HepG2 (cell line): ENCODE data around the gene TGM1. TPM values are rescaled to one million over a fixed set of nuclear protein-coding genes. Genes with fewer than 3 reads are reported as not detected.
A peak's percentile ranks its signal among the peaks of the same experiment; 100 is the strongest.

ENCODE experiments used
- RAD51 ChIP-seq: fragments of 450-650 bp; IDR thresholded peaks from 2 replicates; pipeline ENCODE4 v1.6.1; 2016; ENCODE audit warnings: borderline replicate concordance
- RARG ChIP-seq: sonication (generic); formaldehyde crosslinking; IDR thresholded peaks from 2 replicates; pipeline ENCODE4 v1.4.0; 2020; ENCODE audit warnings: low read depth, mild to moderate bottlenecking, missing genetic modification reagents
- ZBTB43 ChIP-seq: sonication (generic); formaldehyde crosslinking; conservative IDR thresholded peaks from 2 replicates; pipeline ENCODE4 v1.4.0; 2020; ENCODE audit warnings: missing genetic modification reagents
- ZFAT ChIP-seq: sonication (generic); formaldehyde crosslinking; conservative IDR thresholded peaks from 2 replicates; pipeline ENCODE4 v1.8.1; 2023; ENCODE audit warnings: missing genetic modification reagents, inconsistent platforms
- ZNF256 ChIP-seq: sonication (generic); formaldehyde crosslinking; conservative IDR thresholded peaks from 2 replicates; pipeline ENCODE4 v1.4.0; 2020; ENCODE audit warnings: missing genetic modification reagents
- ZNF720 ChIP-seq: sonication (generic); formaldehyde crosslinking; IDR thresholded peaks from 2 replicates; pipeline ENCODE4 v1.4.0; 2020; ENCODE audit warnings: missing genetic modification reagents
- ZNF790 ChIP-seq: sonication (generic); formaldehyde crosslinking; IDR thresholded peaks from 2 replicates; pipeline ENCODE4 v1.8.0; 2022; ENCODE audit warnings: missing genetic modification reagents, mild to moderate bottlenecking, borderline replicate concordance
- polyA plus RNA-seq, 8 experiments: library from polyadenylated mRNA; depleted of rRNA in 3 of 8; stranded (reverse) in 7 of 8; unstranded in 1 of 8; fragments of >200 nt; fragmentation: Illumina TruSeq in 4 of 8; extraction: Trizol in 4 of 8; gene quantifications; 2 replicates each; pipeline versions ENCODE4 v1.2.1 to v1.2.3, GENCODE V29; 2011 to 2016; ENCODE audit warnings: low read depth in 4 of 8, missing spikeins in 1 of 8, mixed read lengths in 1 of 8; ENCODE audit not compliant: insufficient read depth in 1 of 8
- total RNA-seq, 5 experiments: library from RNA; depleted of rRNA; stranded (reverse); fragments of >200 nt; fragmentation: Illumina TruSeq; extraction: Trizol; gene quantifications; 2 replicates each; pipeline ENCODE4 v1.2.3, GENCODE V29; 2016; ENCODE audit warnings: low read depth in 1 of 5
- TF ChIP-seq, protein P1 (sequence below): sonication (generic); formaldehyde crosslinking; IDR thresholded peaks from 2 replicates; pipeline ENCODE4 v1.5.0; 2020; ENCODE audit warnings: missing genetic modification reagents, mild to moderate bottlenecking, borderline replicate concordance
- TF ChIP-seq, protein P2 (sequence below): sonication (generic); formaldehyde crosslinking; IDR thresholded peaks from 2 replicates; pipeline ENCODE4 v1.8.0; 2022; ENCODE audit warnings: mild to moderate bottlenecking, missing genetic modification reagents, moderate library complexity
- TF ChIP-seq, protein P3 (sequence below): sonication (generic); formaldehyde crosslinking; IDR thresholded peaks from 2 replicates; pipeline ENCODE4 v1.4.0; 2020; ENCODE audit warnings: missing genetic modification reagents

TGM1 gene
- total and polyA plus RNA-seq, 2 of the 13 experiments (the other 11 are each of a cell fraction or from before 2014, with no cell fraction given): 3.2 to 10.6 TPM

DNA sequence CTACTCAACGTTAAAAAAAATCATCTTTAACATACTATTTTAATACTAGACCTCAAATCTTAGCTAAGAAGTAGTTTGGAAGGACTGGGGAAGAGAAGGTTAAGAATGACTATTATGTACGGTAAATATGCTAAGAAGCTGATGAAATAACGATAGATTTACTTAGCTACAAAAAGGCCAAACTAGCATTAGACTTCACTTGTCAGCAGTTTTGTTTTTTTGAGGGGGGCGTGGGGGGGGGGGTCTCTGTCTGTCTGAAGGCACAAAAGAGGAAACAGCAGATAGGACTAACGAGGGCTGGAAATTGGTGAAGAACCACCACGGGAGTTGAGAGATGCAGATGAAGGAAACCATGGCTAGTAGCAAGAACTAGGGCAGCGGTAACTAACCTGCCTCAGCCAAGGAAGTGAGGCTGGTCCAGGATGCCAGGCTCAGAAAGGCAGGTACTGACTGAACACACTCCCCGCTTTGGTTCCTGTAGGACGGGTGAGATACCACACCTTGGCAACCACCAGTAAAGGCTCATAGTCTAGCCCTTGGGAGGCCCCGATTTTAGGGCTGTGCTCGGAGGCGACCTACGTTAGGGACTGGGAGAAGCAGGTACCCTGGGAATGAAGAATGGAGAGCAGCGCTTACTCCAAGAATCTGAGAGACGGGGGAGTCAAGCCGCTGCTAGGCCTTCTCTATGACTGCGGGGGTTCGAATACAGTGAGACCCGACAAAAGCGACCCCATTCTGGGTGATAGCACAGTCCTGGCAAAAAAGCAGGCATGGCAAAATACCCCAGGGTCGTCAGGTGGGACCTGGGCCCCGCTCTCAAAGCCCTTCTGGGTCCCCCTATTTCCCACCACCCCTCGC lies 31.5 kb downstream of the TGM1 start (continued):
- TF ChIP-seq, protein P1, sequence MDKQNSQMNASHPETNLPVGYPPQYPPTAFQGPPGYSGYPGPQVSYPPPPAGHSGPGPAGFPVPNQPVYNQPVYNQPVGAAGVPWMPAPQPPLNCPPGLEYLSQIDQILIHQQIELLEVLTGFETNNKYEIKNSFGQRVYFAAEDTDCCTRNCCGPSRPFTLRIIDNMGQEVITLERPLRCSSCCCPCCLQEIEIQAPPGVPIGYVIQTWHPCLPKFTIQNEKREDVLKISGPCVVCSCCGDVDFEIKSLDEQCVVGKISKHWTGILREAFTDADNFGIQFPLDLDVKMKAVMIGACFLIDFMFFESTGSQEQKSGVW (CRISPR knock-in tag): 0 out of 2 replicates have a peak, but pooled peaks have one; percentile 3
- TF ChIP-seq, protein P2, sequence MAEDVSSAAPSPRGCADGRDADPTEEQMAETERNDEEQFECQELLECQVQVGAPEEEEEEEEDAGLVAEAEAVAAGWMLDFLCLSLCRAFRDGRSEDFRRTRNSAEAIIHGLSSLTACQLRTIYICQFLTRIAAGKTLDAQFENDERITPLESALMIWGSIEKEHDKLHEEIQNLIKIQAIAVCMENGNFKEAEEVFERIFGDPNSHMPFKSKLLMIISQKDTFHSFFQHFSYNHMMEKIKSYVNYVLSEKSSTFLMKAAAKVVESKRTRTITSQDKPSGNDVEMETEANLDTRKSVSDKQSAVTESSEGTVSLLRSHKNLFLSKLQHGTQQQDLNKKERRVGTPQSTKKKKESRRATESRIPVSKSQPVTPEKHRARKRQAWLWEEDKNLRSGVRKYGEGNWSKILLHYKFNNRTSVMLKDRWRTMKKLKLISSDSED (CRISPR knock-in tag): no peak
- no peak for TF ChIP-seq RAD51
- peak; percentile 24; the same call in 1 of the 2 replicates for TF ChIP-seq ZNF256 (CRISPR knock-in tag)
- 0 out of 2 replicates have a peak, but pooled peaks have one; percentile 45 for TF ChIP-seq ZNF720
- TF ChIP-seq, protein P3, sequence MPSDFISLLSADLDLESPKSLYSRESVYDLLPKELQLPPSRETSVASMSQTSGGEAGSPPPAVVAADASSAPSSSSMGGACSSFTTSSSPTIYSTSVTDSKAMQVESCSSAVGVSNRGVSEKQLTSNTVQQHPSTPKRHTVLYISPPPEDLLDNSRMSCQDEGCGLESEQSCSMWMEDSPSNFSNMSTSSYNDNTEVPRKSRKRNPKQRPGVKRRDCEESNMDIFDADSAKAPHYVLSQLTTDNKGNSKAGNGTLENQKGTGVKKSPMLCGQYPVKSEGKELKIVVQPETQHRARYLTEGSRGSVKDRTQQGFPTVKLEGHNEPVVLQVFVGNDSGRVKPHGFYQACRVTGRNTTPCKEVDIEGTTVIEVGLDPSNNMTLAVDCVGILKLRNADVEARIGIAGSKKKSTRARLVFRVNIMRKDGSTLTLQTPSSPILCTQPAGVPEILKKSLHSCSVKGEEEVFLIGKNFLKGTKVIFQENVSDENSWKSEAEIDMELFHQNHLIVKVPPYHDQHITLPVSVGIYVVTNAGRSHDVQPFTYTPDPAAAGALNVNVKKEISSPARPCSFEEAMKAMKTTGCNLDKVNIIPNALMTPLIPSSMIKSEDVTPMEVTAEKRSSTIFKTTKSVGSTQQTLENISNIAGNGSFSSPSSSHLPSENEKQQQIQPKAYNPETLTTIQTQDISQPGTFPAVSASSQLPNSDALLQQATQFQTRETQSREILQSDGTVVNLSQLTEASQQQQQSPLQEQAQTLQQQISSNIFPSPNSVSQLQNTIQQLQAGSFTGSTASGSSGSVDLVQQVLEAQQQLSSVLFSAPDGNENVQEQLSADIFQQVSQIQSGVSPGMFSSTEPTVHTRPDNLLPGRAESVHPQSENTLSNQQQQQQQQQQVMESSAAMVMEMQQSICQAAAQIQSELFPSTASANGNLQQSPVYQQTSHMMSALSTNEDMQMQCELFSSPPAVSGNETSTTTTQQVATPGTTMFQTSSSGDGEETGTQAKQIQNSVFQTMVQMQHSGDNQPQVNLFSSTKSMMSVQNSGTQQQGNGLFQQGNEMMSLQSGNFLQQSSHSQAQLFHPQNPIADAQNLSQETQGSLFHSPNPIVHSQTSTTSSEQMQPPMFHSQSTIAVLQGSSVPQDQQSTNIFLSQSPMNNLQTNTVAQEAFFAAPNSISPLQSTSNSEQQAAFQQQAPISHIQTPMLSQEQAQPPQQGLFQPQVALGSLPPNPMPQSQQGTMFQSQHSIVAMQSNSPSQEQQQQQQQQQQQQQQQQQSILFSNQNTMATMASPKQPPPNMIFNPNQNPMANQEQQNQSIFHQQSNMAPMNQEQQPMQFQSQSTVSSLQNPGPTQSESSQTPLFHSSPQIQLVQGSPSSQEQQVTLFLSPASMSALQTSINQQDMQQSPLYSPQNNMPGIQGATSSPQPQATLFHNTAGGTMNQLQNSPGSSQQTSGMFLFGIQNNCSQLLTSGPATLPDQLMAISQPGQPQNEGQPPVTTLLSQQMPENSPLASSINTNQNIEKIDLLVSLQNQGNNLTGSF (CRISPR knock-in tag): peak; percentile 76; the same call in 1 of the 2 replicates
- no peak for TF ChIP-seq ZBTB43
- TF ChIP-seq ZNF790 (CRISPR knock-in tag): peak; percentile 68; the same call in 1 of the 2 replicates
- 0 out of 2 replicates have a peak, but pooled peaks have one; percentile 21 for TF ChIP-seq RARG (CRISPR knock-in tag)
- TF ChIP-seq ZFAT: no peak
